Transverse colon (tissue), 3 donors: ENCODE data around the gene AHSP.

Experiments
- POLR2A ChIP-seq: fragments of 450-650 bp; IDR thresholded peaks from one replicate; pipeline ENCODE4 v1.6.1; 2016; ENCODE audit warnings: antibody characterized with exemption, mild to moderate bottlenecking, moderate library complexity
- TF ChIP-seq, protein P1 (sequence below), 5 experiments: fragments of 200-600 bp in 3 of 5; fragments of 450-650 bp in 2 of 5; sonication (generic) in 3 of 5; IDR thresholded peaks; 1 replicate in 2 of 5; 2 replicates in 3 of 5; pipeline ENCODE4 v1.5.1; 2016 to 2017; ENCODE audit warnings: antibody characterized with exemption in 5 of 5, inconsistent platforms in 3 of 5, mild to moderate bottlenecking in 2 of 5, moderate library complexity in 1 of 5

DNA sequence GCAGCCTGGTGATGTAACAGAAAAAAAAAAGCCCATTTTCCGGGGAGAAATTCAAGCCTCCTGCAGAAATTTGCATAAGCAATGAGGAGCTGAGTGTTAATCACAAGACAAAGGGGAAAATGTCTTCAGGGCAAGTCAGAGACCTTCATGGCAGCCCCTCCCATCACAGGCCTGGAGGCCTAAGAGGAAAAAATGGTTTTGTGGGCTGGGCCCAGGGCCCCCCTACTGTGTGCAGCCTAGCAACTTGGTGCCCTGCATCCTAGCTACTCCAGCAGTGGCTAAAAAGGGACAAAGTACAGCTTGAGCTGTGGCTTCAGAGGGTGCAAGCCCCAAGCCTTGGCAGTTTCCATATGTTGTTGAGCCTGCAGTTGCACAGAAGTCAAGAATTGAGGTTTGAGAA lies 49.7 kb downstream of the AHSP start:
- TF ChIP-seq POLR2A: no peak
- TF ChIP-seq, protein P1, sequence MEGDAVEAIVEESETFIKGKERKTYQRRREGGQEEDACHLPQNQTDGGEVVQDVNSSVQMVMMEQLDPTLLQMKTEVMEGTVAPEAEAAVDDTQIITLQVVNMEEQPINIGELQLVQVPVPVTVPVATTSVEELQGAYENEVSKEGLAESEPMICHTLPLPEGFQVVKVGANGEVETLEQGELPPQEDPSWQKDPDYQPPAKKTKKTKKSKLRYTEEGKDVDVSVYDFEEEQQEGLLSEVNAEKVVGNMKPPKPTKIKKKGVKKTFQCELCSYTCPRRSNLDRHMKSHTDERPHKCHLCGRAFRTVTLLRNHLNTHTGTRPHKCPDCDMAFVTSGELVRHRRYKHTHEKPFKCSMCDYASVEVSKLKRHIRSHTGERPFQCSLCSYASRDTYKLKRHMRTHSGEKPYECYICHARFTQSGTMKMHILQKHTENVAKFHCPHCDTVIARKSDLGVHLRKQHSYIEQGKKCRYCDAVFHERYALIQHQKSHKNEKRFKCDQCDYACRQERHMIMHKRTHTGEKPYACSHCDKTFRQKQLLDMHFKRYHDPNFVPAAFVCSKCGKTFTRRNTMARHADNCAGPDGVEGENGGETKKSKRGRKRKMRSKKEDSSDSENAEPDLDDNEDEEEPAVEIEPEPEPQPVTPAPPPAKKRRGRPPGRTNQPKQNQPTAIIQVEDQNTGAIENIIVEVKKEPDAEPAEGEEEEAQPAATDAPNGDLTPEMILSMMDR (IDR thresholded peaks at IDR 0.05): no peak
